ENCODE measurements around the gene FNDC8.

DNA sequence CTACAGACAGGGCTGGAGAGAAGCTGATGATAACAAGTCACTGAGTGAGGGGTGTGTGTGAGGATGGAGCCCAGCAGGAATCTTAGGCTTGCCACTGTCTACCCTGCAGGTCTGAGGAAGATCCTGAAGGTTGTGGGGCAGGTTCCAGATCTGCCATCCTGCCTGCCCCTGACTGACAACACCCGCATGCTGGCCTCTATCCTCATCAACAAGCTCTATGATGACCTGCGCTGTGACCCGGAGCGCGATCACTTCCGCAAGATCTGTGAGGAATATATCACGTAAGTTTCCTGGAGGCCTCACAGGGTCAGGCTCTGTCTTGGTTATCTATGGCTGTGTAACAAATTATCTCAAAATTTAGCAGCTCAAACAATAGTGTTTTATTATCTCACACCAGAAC lies 42.5 kb downstream of the FNDC8 start:
- TF ChIP-seq POLR2A (IDR thresholded peaks at IDR 0.05) (no peak), POLR2AphosphoS5 (IDR thresholded peaks at IDR 0.05) (no peak)
- TF ChIP-seq, protein P1, sequence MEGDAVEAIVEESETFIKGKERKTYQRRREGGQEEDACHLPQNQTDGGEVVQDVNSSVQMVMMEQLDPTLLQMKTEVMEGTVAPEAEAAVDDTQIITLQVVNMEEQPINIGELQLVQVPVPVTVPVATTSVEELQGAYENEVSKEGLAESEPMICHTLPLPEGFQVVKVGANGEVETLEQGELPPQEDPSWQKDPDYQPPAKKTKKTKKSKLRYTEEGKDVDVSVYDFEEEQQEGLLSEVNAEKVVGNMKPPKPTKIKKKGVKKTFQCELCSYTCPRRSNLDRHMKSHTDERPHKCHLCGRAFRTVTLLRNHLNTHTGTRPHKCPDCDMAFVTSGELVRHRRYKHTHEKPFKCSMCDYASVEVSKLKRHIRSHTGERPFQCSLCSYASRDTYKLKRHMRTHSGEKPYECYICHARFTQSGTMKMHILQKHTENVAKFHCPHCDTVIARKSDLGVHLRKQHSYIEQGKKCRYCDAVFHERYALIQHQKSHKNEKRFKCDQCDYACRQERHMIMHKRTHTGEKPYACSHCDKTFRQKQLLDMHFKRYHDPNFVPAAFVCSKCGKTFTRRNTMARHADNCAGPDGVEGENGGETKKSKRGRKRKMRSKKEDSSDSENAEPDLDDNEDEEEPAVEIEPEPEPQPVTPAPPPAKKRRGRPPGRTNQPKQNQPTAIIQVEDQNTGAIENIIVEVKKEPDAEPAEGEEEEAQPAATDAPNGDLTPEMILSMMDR (IDR thresholded peaks at IDR 0.05): no peak
